ENCODE measurements around the gene IL33.

Gene IL33

DNA sequence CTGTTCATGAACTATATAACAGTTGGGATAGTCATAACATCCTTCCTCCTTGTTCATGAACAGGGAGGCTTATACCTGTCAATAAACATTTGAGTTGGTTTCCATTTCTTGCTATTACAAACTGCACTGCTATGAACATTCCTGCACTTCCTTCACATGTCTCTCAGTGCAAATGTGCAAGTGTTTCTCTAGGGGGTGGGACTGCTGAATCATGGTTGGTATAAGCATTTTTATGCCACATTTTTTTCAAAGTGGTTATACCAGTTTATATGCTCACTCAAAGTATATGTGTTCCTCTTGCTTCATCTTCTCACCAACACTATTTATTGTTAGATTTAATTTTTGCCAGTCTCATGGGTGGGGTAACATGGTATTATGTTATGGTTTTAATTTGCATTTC is 86.8 kb downstream of the IL33 start:
- no peak for DNase-seq (ENCODE audit: low spot score)

DNA sequence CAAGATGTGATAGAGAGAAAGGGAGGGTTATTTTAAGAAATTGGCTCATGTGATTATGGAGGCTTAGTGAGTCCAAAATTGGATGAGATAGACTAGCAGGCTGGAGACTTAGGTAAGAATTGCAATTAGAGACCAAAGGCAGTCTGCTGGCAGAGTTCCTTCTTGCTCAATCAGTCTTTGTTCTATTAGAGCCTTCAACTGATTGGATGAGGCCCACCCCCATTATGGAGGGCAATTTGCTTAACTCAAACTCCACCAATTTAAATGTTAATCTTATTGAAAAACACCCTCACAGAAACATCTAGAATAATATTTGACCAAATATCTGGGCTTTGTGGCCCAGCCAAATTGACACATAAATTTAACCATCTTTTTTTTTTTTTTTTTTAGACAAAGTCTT is 88.6 kb downstream of the IL33 start:
- no peak for DNase-seq (ENCODE audit: low spot score)

DNA sequence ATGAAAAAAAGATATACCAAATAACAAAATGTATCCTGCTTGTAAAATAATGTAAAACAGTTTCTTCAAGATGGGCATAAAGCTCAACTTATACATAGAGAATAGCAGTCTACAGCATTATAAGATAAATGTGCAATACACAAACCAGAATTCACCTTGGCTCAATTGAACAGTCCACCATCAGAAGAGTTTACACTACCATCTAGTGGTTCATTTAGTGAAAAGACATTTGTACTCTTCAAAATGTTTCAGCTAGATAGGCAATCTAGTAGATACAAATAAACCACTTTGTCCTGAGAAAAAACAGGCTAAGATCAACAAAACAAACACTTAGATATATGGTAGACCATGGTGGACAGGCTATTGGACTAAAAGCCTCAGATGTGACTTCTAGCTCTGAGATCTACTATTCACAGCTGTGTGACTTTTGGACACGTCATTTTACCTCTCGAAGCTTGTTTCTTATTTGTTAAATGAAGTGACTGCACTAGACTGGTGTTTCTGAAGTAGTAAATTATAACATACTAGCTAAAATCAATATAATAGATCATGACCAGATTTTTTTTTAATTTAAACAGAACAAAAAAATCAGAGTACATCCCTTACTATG is 90.5 kb downstream of the IL33 start:
- DNase-seq (ENCODE audit: low spot score) = peak; percentile 73
